ENCODE results near the gene PHLDA2.
"Not testable (repeated sequence)": the region's sequence is repeated elsewhere in the genome, so short reads cannot be mapped to it uniquely, and the experiment has no call there.

The PHLDA2 gene

GRCh38 chr11:2940921-2941821, 12.0 kb upstream of the PHLDA2 start:
- TF ChIP-seq CTCF (IDR thresholded peaks at IDR 0.05; ENCODE audit: insufficient read depth, low read depth, low read length, missing control alignments) = no peak
- no peak for DNase-seq (ENCODE audit: low read depth)
- H3K4me3 ChIP-seq (ENCODE audit: low read length) = no peak overlapping the region

GRCh38 chr11:2940147-2940920, 11.1 kb upstream of the PHLDA2 start:
- DNase-seq (ENCODE audit: low read depth) = peak; percentile 41
- H3K4me3 ChIP-seq (ENCODE audit: low read length) = no peak overlapping the region
- no peak for TF ChIP-seq CTCF (IDR thresholded peaks at IDR 0.05; ENCODE audit: insufficient read depth, low read depth, low read length, missing control alignments)

- not testable (repeated sequence) for H3K4me3 ChIP-seq (ENCODE audit: low read length); DNase-seq (ENCODE audit: low read depth)
Observed at GRCh38 chr11:2938458-2939418, 9.5 kb upstream of the PHLDA2 start.

GRCh38 chr11:2937641-2938457, 8.6 kb upstream of the PHLDA2 start:
- not testable (repeated sequence) for DNase-seq (ENCODE audit: low read depth); H3K4me3 ChIP-seq (ENCODE audit: low read length)

- TF ChIP-seq CTCF (IDR thresholded peaks at IDR 0.05; ENCODE audit: insufficient read depth, low read depth, low read length, missing control alignments) = no peak
- no peak for DNase-seq (ENCODE audit: low read depth)
- no peak overlapping the region for H3K4me3 ChIP-seq (ENCODE audit: low read length)
Observed at GRCh38 chr11:2934611-2935239, 5.5 kb upstream of the PHLDA2 start.

GRCh38 chr11:2934021-2934550, 4.9 kb upstream of the PHLDA2 start:
- TF ChIP-seq CTCF (IDR thresholded peaks at IDR 0.05; ENCODE audit: insufficient read depth, low read depth, low read length, missing control alignments) = no peak

More at GRCh38 chr11:2934021-2934550, 4.9 kb upstream of the PHLDA2 start:
- H3K4me3 ChIP-seq (ENCODE audit: low read length) = no peak overlapping the region
- no peak for DNase-seq (ENCODE audit: low read depth)
